Measurements from ENCODE around the gene CSNK2B.
"Not testable (repeated sequence)": the region's sequence is repeated elsewhere in the genome, so short reads cannot be mapped to it uniquely, and the experiment has no call there.

CSNK2B gene

DNA sequence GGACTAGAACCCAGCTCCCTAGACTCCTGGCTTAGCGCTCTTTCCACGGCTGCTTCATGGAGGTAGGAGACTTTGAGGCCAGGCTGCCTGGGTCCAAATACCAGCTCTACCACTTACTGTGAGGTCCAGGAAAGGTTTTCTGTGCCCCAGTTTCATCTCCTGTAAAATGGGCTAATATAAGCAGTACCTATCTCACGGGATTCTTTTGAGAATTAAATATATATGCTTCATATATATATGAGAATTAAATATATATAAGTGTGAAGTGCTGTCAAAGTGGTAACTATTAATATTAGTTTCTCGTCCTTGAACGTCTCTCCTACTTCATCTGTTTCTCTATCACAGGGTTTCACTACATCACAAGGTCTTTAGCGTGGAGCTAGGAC, 25.2 kb downstream of the CSNK2B start:
- no peak for DNase-seq

DNA sequence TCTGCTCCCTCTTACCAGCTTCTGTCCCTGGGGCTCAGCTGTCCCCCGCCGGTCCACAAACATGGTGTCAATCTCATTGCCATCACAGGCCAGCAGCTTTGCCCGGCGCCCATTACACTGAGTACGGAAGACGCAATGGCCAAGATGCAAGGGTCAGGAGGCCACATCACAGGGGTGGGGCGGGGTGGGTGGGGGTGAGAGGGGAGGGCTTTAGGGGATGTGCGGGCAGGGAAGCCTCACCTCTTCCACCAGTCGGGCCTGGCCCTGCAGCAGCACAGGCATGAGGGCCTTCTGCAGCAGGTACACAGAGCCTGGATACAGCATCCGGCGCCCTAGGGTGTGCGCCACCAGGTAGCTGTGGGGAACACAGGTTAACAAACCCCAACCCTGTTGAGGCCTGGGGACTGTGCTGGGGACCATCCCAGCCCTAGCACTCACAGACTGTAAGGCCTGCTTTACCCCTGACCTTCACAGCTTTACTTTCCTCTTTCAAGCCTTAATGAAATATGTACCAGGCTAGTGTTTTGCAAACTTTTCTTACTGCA, 25.8 kb downstream of the CSNK2B start:
- no peak for DNase-seq

DNA sequence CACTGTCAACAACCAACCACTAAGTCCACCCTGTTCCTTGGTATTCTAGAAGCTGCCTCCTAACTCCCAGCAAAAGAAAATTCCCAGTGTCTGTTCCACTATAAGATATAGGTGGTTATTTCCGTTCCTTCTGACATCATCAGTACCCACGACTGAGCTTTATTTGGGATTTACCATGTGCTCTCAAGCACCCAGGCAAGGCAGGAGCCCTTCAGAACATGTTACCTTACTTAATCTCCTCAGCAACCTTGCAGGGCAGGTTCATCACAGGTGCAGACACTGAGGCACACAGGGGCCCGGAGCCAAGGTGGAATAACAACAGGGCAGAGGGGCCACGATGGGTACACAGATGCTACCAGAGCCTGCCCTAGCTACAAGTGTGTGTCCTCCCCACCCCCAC, 26.5 kb downstream of the CSNK2B start:
- DNase-seq = no peak

DNA sequence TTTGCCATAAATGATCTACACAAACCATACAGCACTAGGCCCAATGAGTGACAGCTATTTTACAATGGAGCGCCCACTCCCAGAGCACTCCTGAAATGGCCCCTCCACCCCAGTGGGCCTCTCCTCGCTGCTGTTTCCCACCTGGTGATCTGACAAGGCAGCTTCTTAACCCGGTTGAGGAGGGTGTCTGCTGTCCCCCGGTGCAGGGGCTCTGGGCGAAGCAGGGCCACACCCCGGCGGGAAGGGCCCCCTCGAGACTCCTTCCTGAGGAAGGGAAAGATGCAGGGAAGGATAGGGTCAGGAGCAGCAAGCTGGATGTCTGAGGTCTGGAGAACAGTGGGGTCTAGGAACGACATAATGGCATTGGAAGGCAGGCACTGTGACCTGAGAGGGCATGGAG, 27.0 kb downstream of the CSNK2B start:
- DNase-seq = no peak

DNA sequence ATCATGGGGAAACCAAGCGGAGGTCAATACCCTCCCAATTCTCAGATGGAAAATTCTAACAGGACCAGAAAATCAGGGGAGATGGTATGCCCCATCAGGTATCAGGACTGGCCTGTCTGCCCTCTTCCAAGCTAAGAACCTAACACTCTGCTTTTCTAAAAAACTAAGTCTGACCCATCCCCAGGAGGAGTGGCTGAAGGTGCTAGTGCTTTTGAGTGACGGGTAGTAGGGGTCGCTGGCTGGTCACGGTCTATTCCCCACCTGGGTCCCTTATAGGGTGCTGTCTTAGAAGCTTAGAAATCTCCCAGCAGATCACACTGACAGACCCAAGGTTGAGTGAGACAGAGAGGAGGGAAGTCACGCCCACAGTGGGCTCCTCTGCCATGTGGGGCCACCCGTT, 27.7 kb downstream of the CSNK2B start:
- DNase-seq = no peak

DNA sequence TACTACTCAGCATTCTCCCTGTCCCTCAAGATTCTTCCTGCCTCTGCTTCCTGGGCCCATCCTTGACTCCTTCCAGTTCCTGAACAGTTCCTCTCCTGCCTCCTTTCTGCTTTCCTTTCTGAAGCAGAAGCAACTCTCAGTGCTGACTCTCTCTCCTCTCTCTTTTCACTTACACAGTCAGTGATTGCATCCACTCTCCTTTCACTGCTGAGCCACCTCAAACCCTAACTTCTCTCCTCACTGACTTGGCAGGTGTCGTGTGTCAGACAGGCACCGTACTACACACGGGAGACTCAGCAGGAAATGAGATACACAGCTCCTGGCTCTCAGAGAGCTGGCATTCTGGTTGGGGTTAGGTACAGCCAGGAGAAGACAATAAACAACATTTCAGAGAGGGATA, 31.7 kb downstream of the CSNK2B start:
- DNase-seq = no peak

DNA sequence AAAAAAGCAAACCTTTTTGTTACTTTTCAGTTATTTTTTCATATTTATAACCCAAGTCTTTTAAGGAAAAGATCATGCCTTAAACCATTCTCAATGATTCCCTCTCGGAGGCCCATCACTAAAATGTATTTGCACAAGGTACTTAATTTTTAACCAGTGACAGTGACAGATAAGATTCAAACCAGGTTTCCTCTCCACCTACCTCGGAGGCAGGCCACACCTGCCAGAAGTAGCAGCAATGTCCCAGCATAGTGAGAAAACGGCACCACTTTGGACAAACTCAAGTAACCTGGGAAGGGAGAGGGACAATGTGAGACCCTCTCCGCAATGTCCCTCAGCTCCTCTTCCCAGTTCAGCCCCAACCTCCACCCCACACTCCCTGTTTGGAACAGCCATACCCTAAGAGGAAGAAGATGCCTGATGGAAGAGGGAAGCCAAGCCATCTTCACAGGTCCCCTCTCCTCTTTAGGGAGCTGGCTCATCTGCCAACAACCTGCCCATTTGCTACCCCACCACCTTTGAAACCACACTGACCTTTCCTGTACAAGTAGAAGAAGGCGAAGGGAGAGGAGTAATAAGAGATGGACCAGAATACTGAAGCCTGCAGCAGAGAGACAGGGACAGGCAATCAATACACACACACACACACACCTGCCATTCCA, 35.0 kb downstream of the CSNK2B start:
- no peak for DNase-seq

DNA sequence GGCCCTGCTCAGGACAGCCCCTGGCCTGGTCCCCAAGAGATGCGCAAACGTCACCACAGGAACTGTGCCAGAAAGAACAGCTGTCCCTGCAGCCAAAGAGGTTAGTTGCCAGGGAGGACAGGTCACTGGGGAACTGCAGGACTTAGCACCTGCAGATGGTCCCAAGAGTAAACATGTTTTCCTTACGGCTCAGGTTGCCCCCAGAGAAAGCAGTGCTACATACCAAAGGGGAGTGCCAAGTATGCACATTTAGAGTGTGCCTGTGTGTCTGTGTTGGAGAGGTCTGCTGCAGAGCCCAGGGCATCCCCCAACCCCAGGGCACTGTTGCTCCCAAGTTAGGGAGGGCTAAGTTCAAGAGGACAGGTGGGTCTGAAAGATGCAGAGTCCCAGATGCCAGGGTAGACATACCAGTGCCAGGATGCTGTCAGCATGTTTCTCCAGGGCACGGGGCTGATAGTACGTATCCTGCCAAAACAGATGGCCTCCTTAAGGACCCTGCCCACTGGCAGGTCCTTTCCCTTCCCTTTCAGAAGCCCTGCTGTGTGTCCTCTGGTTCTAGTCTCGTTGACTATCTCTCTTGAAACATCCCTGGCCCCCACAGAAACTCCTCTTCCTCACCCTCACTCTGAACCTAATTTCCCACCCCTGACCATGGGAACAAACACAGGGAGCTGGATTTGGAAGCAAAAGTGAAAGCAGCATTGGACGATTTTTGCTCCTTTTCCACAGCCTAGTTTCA, 36.0 kb downstream of the CSNK2B start:
- peak; percentile 24 to 64 for DNase-seq

DNA sequence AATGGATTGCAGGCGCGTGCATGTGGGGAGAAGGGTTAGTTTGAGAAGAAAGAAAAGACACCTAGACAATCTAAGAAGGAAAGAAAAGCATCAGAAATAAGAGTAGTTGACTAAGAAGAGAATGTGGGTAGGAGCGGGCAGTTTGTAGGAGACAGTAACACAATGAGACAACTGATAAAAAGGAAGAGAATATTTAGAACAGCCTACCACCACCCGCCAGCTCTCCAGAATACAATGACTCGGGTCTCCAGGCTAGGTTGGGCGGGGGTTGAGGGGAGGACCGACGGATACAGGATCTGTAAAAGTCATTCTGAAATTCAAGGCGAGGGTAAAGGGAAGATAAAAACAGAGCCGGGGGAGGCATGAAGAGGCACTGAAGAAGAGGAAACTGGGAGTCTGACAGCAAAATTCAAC, 36.5 kb downstream of the CSNK2B start:
- no peak for DNase-seq

DNA sequence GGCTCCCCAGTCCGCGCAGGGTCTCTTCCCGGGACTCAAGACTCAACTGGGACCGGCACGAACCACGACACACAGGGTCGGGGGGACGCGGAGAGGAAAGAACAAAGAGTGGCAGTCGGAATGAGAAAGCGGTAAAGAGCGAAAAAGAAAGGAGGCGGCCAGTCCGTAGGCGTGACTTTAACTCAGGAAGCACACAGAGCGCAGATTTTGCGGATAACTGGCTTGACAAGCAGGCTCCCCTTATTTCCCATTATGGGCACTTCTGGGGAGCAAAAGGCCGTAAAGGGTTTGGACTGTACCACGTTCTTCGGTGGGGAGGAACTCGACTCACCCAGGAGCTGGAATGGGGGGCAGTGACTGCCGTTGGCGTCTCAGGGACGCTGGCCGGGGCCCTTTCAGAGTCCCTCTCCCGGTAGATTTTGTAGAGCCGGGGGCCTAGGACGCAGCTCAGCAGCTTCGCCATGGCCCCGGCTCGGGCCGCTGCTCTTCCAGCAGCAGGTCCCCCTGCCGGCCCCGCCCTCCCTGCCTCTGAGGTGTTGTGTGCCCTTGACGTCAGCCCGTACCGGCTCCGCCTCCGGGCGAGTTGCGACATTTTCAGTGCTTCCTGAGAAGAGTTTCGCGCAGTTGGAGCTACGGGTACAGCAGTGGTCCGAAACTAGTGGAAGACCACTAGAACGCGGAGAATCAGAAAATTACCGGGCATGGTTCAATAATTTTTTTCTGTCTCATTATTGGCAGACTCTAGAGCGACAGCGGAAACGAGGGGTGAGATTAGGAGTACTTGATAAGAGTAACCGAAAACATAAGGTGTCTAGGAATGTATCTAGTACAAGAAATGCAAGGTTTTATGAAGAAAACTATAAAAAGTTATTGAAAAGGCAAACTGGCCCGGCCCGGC, 37.2 kb downstream of the CSNK2B start, which contains the start of gene ABHD16A:
Gene ABHD16A (minus strand): TSS at position 506 of the 898 bp plus-strand sequence. CDS start 43 bp downstream, at position 463.
- peak; percentile 88 to 96 for DNase-seq

DNA sequence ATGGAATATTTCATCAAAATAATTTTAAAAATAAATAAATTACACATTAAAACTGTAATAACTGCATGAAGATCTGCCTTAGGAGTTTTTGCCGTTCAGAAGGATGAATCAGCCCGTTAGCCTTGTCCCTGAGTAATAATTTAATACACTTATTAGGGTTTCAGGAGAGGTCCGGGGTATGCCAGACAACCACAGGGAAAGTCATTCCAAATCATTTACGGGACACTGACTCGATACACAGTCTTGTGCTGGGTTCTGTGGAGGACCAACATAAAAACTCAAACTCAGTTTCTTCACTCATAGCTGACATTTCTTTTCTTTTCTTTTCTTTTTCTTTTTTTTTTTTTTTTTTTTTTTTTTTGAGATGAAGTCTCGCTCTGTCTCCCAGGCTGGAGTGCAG, 40.1 kb downstream of the CSNK2B start:
- no peak for DNase-seq

DNA sequence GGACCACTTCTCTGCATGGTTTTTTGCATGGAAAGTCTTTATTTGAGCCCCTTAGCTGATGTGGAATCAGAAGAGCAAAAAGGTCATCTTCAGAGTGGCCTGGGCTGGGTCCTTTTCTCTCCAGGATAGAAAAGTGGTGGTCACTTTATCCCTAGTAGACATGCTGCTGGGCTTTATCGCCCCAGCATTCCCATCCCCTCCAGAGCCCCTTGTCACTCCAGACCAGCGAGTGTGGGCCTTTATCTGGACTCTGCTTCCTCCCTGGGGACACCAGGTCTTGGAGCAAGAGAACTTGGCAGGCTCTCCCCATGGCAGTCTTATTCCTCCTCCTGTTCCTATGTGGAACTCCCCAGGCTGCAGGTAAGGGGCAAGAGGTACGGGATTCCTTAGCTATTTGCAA, 40.7 kb downstream of the CSNK2B start, which contains the start of gene LY6G6F:
Gene LY6G6F (plus strand): TSS at position 268 of the 400 bp plus-strand sequence. CDS start 41 bp downstream, at position 309.
- DNase-seq = no peak

DNA sequence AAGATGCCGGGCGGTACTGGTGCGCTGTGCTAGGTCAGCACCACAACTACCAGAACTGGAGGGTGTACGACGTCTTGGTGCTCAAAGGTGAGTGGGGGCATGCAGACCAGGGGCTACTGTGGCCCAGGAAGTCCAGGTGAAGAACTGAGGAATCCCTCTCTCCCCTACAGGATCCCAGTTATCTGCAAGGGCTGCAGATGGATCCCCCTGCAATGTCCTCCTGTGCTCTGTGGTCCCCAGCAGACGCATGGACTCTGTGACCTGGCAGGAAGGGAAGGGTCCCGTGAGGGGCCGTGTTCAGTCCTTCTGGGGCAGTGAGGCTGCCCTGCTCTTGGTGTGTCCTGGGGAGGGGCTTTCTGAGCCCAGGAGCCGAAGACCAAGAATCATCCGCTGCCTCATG, 41.8 kb downstream of the CSNK2B start:
- DNase-seq = no peak

DNA sequence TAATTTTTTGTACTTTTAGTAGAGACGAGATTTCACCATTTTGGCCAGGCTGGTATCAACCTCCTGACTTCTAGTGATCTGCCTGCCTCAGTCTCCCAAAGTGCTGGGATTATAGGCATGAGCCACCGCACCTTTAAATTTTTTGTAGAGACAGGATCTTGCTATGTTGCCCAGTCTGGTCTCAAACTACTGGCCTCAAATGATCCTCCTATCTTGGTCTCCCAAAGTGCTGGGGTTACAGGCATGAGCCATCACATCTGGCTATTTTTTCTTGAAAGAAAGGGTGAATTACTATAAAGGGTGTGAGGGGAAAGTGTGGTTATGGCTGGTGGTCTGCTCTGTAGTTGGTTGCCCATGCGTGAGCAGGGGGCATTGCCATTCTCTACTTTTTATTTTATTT, 42.3 kb downstream of the CSNK2B start:
- DNase-seq = no peak

DNA sequence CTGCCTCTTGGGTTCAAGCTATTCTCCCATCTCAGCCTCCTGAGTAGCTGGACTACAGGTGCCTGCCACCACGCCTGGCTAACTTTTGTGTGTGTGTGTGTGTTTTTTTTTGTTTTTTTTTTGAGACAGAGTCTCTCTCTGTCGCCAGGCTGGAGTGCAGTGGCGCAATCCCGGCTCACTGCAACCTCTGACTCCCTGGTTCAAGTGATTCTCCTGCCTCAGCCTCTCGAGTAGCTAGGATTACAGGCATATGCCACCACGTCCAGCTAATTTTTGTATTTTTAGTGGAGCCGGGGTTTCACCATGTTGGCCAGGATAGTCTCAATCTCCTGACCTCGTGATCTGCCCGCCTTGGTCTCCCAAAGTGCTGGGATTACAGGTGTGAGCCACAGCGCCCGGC, 43.3 kb downstream of the CSNK2B start:
- not testable (repeated sequence) for DNase-seq

DNA sequence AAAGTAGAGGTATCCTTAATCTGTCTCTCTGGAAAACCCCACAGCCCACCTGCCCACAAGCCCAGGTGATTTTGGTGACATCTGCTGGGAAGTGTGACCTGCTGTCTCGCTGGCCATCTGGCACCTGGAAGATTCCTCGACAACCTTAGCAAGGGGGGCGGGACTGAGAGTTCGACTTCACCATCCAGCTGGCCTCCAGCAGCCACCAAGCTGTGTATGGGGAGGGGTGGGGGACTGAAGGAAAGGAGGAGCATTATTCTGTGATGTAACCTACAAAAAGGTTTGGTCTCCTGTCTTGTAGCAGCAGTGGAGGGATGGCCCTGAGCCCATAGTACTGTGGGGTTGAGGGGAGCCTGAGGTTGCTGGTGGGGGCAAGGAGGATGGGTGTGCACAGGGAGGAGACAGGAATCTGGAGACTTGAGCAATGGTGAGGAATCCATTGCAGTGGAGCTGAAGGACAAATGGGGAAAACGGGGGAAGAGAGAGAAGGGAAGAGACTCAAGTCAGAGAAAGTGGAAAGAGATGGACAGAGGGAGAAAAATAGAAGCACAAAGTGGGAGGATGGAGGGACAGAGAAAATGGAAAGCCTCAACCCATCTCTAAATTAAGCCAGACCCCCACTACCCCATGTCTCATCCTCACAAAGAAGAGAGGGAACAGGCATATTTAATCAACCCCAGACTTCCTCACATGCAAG, 44.8 kb downstream of the CSNK2B start:
- DNase-seq = peak; percentile 28 to 49

DNA sequence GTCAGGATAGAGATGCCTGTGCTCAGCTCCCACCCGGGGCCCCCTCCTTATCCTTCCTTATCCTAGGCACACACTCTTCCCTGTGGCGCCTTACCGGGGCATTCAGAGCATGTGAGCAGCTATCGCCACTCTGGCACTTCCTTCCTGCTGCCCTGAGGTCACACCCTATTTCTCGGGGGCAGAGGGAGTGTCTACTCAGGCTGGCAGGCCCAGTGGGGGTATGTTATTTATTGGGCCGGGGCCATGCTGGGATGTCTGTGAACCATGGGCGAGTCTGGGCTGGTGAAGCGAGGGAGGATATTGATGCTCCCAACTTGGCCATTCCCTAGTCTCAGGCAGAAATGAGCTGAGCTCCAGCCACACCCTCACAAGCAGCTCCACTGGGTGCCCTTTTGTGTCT, 45.4 kb downstream of the CSNK2B start:
- DNase-seq = no peak

DNA sequence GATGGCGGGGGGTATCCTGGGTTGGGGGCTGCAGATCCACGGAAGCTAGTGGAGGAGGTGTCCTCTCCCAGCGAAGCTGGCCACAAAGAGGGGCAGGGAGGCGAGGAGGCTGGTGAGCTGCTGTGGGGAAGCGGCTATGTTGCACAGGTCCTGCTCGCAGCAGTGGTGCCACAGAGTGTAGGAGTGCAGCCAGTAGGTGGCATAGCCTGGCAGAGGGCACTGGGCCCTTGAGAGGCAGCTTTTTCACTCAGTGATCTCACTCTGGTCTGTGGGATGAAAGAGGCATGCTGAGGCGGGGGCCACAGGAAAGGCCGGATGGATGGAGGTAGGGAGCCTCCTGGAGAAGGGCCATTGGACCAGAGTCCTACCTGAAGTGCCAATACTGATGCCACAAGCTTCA, 46.4 kb downstream of the CSNK2B start:
- no peak for DNase-seq

DNA sequence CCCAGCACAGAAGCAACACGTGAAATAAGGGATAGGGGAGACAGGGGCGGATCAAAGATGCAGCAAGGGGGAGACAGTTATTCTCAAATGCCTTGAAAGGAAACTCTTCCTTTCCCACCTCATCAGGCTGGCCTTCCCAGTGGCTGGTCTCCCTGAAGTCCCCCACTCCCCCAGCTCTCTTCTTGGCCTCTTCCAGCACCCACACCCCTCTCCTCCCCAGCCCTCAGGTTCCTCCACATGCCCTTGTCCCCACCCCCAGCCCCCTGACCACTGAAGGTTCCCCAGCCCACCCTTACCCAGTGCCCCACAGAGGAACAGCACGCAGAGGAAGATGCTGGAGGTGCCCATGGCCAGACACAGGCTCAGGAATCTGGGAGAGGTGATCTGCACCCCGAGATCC, 47.6 kb downstream of the CSNK2B start:
- no peak for DNase-seq

DNA sequence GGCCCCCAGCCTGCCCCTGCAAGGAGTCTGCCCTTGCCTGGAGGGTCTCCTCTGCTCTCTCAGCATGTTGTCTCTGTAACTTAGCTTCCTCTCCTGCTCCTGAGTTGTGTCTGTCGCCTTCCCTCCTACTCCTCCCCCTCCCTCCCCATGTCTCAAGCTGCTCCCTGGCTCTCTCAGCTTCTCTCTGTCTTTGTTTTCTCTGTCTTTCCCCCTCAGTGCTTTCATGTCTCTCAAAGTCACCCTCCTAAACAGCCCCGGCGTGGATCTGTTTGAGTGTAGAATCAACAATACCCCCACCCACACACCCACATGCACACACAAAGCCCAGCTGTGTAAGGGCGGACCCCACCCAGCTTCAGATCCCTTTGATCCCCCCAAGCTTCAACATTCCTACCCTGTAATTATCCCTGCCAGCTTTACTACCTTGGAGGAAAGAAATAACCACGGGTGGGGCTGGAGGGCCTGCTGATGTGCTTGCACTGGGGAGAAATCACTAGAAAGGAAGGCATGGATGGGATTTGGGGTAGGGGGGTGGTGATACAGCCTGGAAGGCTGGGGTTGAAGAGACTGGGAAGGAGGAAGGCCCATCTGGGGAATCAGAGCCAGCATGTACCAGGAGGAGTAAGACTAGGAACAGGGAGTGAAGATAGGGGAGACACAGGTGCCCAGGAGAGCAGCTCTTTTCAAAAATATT, 48.3 kb downstream of the CSNK2B start:
- no peak for DNase-seq

DNA sequence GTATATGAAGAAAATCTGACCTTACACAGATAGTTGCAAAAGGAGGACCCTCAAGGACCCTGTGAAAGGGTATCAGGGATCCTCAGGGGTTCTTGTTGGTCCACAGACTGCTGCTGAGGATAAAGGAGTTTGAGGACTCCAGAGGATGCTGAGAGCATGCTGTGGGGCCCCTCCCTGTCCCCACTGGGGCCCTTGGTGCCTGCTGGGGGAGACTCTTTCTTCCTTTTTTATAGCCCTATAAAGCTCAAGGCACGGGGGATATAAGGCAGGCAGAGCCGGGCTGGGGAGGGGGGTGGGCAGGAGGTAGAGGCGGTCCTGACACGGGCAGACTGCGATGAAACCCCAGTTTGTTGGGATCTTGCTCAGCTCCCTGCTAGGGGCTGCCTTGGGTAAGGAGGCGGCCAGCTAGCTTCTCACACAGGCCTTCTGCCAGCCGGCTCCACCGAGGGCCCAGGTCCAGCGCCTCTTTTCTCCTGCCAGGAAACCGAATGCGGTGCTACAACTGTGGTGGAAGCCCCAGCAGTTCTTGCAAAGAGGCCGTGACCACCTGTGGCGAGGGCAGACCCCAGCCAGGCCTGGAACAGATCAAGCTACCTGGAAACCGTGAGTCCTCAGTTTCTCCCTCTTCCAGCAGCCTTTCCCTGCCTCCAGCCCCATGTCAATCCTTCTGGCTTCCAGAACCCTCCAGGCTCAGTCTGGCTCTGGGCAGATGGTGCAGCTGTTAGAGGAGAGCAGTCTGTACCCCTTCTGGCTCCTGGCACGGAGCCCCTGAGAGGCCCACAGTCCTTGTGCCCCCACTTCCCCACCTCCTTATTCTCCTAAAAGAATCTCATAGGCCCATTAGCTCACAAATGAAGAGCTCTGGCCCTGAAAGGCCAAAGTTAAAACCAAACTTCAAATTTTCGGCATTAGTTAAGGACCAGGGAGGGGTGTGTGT, 49.4 kb downstream of the CSNK2B start, which contains the start of gene LY6G6D:
Gene LY6G6D (plus strand): TSS at position 327 of the 937 bp plus-strand sequence. CDS start 8 bp downstream, at position 335.
- peak; percentile 8 to 38 for DNase-seq
